HepG2 (cell line): ENCODE data around the gene GBGT1. TPM values are rescaled to one million over a fixed set of nuclear protein-coding genes. Genes with fewer than 3 reads are reported as not detected.

Source experiments
- ATAC-seq: fragments of 200-7000 bp; cut with Tn5 transposase; 3 replicates; pipeline ENCODE4 v1.9.1; 2020; ENCODE audit warnings: mild to moderate bottlenecking, moderate library complexity
- BruUV-seq: library from RNA; stranded (reverse); fragments of 400-500 nt; replicated peaks from 2 replicates; lab custom pipeline; 2021; lab: Mats Ljungman, UMichigan
- CTCF ChIA-PET: fragments of 300-600 bp; formaldehyde crosslinking; extraction: SDS; loops from one replicate; lab custom pipeline; 2021; ENCODE audit warnings: low total read pairs, inconsistent platforms, low intra/inter-chr PET ratio; lab: Yijun Ruan, JAX
- POLR2A ChIA-PET: fragments of 350-600 bp; sonication (Branson Sonifier 250); formaldehyde crosslinking; loops from one replicate; lab custom pipeline; 2020; ENCODE audit warnings: antibody characterized with exemption, inconsistent platforms; lab: Yijun Ruan, JAX
- DNase-seq: peaks from one replicate; pipeline ENCODE4 v3.0.0-alpha.2; 2015; ENCODE audit warnings: low spot score
- FAIRE-seq: peaks from 3 replicates; lab custom pipeline; 2011; peaks lifted over from hg19 to GRCh38; lab: Jason Lieb, UNC
- H2AFZ ChIP-seq: one replicate; pipeline ENCODE4 v1.6.1; 2011; ENCODE audit warnings: low read length, inconsistent platforms
- H3K27ac ChIP-seq: fragments of 300-600 bp; 3 replicates; pipeline ENCODE4 v1.8.0; 2011; ENCODE audit warnings: mixed run types, mild to moderate bottlenecking, mixed read lengths, low read length, inconsistent platforms; ENCODE audit not compliant: insufficient read depth; ENCODE audit errors: extremely low read length
- H3K27me3 ChIP-seq, 2 experiments: fragments of 200-600 bp in 1 of 2; 2 replicates in 1 of 2; 3 replicates in 1 of 2; pipeline versions ENCODE4 v1.6.0 to v1.8.0; 2011; ENCODE audit warnings: low read length in 2 of 2, mild to moderate bottlenecking in 2 of 2, moderate library complexity in 2 of 2, inconsistent platforms in 1 of 2; ENCODE audit not compliant: insufficient read depth in 2 of 2, control insufficient read depth in 1 of 2
- H3K36me3 ChIP-seq, 2 experiments: fragments of 200-600 bp in 1 of 2; replicated peaks in 1 of 2; 2 replicates in 1 of 2; 3 replicates in 1 of 2; pipeline versions ENCODE4 v1.5.1 to v1.8.0; 2011; ENCODE audit warnings: low read length in 2 of 2, inconsistent platforms in 1 of 2; ENCODE audit not compliant: insufficient read depth in 2 of 2, control insufficient read depth in 1 of 2
- H3K4me1 ChIP-seq: 2 replicates; pipeline ENCODE4 v1.5.1; 2012; ENCODE audit warnings: low read length, inconsistent platforms; ENCODE audit not compliant: insufficient read depth
- H3K4me2 ChIP-seq: 2 replicates; pipeline ENCODE4 v1.6.0; 2011; ENCODE audit warnings: low read depth, low read length, inconsistent platforms
- H3K4me3 ChIP-seq, 3 experiments: fragments of 200-600 bp in 1 of 3; sonication (generic), shearing (Covaris generic) in 1 of 3; replicated peaks in 1 of 3; 2 replicates each; pipeline ENCODE4 v1.5.1; 2011 to 2016; ENCODE audit warnings: low read length in 3 of 3, inconsistent platforms in 2 of 3, low read depth in 2 of 3, mild to moderate bottlenecking in 2 of 3, control low read depth in 1 of 3, mixed read lengths in 1 of 3; ENCODE audit not compliant: insufficient read depth in 1 of 3
- H3K79me2 ChIP-seq: one replicate; pipeline ENCODE4 v1.6.1; 2011; ENCODE audit warnings: low read length, inconsistent platforms; ENCODE audit not compliant: insufficient read depth
- H3K9ac ChIP-seq: 2 replicates; pipeline ENCODE4 v1.6.0; 2011; ENCODE audit warnings: mild to moderate bottlenecking, low read depth, low read length, inconsistent platforms; ENCODE audit not compliant: insufficient read depth
- H3K9me3 ChIP-seq: 2 replicates; pipeline ENCODE4 v1.5.1; 2012; ENCODE audit warnings: mild to moderate bottlenecking, low read length
- H4K20me1 ChIP-seq: 2 replicates; pipeline ENCODE4 v1.6.0; 2011; ENCODE audit warnings: inconsistent platforms, mild to moderate bottlenecking, low read length, moderate library complexity; ENCODE audit not compliant: insufficient read depth
- ARNT ChIP-seq: fragments of 450-650 bp; IDR thresholded peaks from 2 replicates; pipeline ENCODE4 v1.6.1; 2017
- ATF7 ChIP-seq, 2 experiments: fragments of 450-650 bp in 1 of 2; sonication (generic) in 1 of 2; formaldehyde crosslinking in 1 of 2; IDR thresholded peaks; 2 replicates each; pipeline versions ENCODE4 v1.4.0 to v1.6.1; 2016 to 2020; ENCODE audit warnings: antibody characterized with exemption in 1 of 2, mild to moderate bottlenecking in 1 of 2, missing genetic modification reagents in 1 of 2
- DPF2 ChIP-seq: sonication (generic); formaldehyde crosslinking; IDR thresholded peaks from 2 replicates; pipeline ENCODE4 v1.4.0; 2020; ENCODE audit warnings: mild to moderate bottlenecking, low read depth, missing genetic modification reagents, borderline replicate concordance
- ELF3 ChIP-seq: IDR thresholded peaks from 2 replicates; pipeline ENCODE4 v1.6.1; 2016; ENCODE audit warnings: missing genetic modification reagents, missing compliant biosample characterization
- GPN1 ChIP-seq: sonication (generic); formaldehyde crosslinking; IDR thresholded peaks from 2 replicates; pipeline ENCODE4 v1.5.1; 2020; ENCODE audit warnings: missing genetic modification reagents, borderline replicate concordance
- HNF4G ChIP-seq, 2 experiments: sonication (generic) in 1 of 2; formaldehyde crosslinking in 1 of 2; IDR thresholded peaks; 2 replicates each; pipeline versions ENCODE4 v1.4.0 to v1.6.1; 2011 to 2020; ENCODE audit warnings: borderline replicate concordance in 2 of 2, low read depth in 2 of 2, mild to moderate bottlenecking in 2 of 2, low read length in 1 of 2, missing genetic modification reagents in 1 of 2, moderate library complexity in 1 of 2
- HNRNPK ChIP-seq: fragments of 200-400 bp; formaldehyde crosslinking; IDR thresholded peaks from 2 replicates; pipeline ENCODE4 v1.6.1; 2018; ENCODE audit warnings: low read length, low read depth, moderate library complexity, mild to moderate bottlenecking; ENCODE audit not compliant: poor library complexity, severe bottlenecking
- MTF1 ChIP-seq: sonication (generic); formaldehyde crosslinking; IDR thresholded peaks from 2 replicates; pipeline ENCODE4 v1.5.0; 2020; ENCODE audit warnings: missing genetic modification reagents
- NR2F1 ChIP-seq, 2 experiments: fragments of 450-650 bp in 1 of 2; formaldehyde crosslinking in 1 of 2; IDR thresholded peaks; 2 replicates each; pipeline versions ENCODE4 v1.5.0 to v1.6.1; 2016 to 2020; ENCODE audit warnings: mild to moderate bottlenecking in 1 of 2, missing compliant biosample characterization in 1 of 2, missing genetic modification reagents in 1 of 2, moderate library complexity in 1 of 2
- PAF1 ChIP-seq: IDR thresholded peaks from 2 replicates; pipeline ENCODE4 v1.6.1; 2016; ENCODE audit warnings: missing genetic modification reagents, missing compliant biosample characterization
- PHF5A ChIP-seq: IDR thresholded peaks from one replicate; pipeline ENCODE4 v1.6.1; 2018; ENCODE audit warnings: low read depth, missing genetic modification reagents; ENCODE audit not compliant: unreplicated experiment
- SRSF9 ChIP-seq: fragments of 200-400 bp; formaldehyde crosslinking; IDR thresholded peaks from 2 replicates; pipeline ENCODE4 v1.6.1; 2018; ENCODE audit warnings: borderline replicate concordance, mild to moderate bottlenecking, low read depth, low read length; ENCODE audit not compliant: insufficient read depth, poor library complexity, severe bottlenecking
- TCF7L2 ChIP-seq: IDR thresholded peaks from 2 replicates; pipeline ENCODE4 v1.6.1; 2011; ENCODE audit warnings: mild to moderate bottlenecking, low read depth, low read length, moderate library complexity
- TFDP2 ChIP-seq: sonication (generic); formaldehyde crosslinking; IDR thresholded peaks from 2 replicates; pipeline ENCODE4 v1.4.0; 2020; ENCODE audit warnings: missing genetic modification reagents
- ZNF557 ChIP-seq: sonication (generic); formaldehyde crosslinking; IDR thresholded peaks from 2 replicates; pipeline ENCODE4 v1.4.0; 2020; ENCODE audit warnings: missing genetic modification reagents
- ZNF646 ChIP-seq: sonication (generic); formaldehyde crosslinking; IDR thresholded peaks from 2 replicates; pipeline ENCODE4 v1.9.0; 2021; ENCODE audit warnings: mild to moderate bottlenecking, missing genetic modification reagents
- ZNF672 ChIP-seq: sonication (generic); formaldehyde crosslinking; IDR thresholded peaks from 2 replicates; pipeline ENCODE4 v1.8.1; 2022; ENCODE audit warnings: missing genetic modification reagents
- ZSCAN9 ChIP-seq: IDR thresholded peaks from 2 replicates; pipeline ENCODE4 v1.6.1; 2016; ENCODE audit warnings: borderline replicate concordance
- WGBS: methylation state at CpG from one replicate; pipeline ENCODE4 v1.1.6; 2017; ENCODE audit warnings: low lambda C conversion rate; 5-methylcytosine and 5-hydroxymethylcytosine counted together
- in situ Hi-C: cut with HindIII; loops from 2 replicates; pipeline ENCODE4 v1.10.0; 2017; ENCODE audit warnings: low pct_unique_long_range_greater_than_20kb; ENCODE audit not compliant: extremely low pct_ligation_motif_present
- intact Hi-C: fragments of 100-400 bp; cut with micrococcal nuclease; formaldehyde crosslinking; loops from one replicate; pipeline ENCODE4 v1.10.0; 2022; ENCODE audit not compliant: unreplicated experiment
- polyA plus RNA-seq, 8 experiments: library from polyadenylated mRNA; depleted of rRNA in 3 of 8; stranded (reverse) in 7 of 8; unstranded in 1 of 8; fragments of >200 nt; fragmentation: Illumina TruSeq in 4 of 8; extraction: Trizol in 4 of 8; gene quantifications; 2 replicates each; pipeline versions ENCODE4 v1.2.1 to v1.2.3, GENCODE V29; 2011 to 2016; ENCODE audit warnings: low read depth in 4 of 8, missing spikeins in 1 of 8, mixed read lengths in 1 of 8; ENCODE audit not compliant: insufficient read depth in 1 of 8
- total RNA-seq, 5 experiments: library from RNA; depleted of rRNA; stranded (reverse); fragments of >200 nt; fragmentation: Illumina TruSeq; extraction: Trizol; gene quantifications; 2 replicates each; pipeline ENCODE4 v1.2.3, GENCODE V29; 2016; ENCODE audit warnings: low read depth in 1 of 5

Gene GBGT1
- total and polyA plus RNA-seq, 2 of the 13 experiments (the other 11 are each of a cell fraction or from before 2014, with no cell fraction given), result not detected

DNA sequence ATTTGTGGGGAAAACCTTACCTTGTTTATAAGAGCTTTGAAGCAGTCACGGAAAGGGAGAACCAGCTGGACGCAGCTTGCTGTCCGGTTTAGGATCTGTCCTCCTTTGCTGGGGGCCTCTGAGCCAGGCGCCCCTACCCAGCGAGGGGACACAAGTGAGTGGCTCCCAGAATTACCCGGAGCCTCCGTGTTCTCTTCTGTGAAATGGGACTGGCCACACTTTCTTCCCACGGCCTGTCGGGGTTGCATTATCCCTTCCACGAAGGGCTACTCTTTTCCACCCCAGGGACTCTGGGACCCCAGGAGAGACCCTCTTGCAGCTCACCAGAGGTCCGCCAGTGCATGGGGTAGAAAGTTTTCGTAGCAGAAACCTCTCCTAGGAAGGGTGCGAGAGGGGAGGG, 477 bp upstream of the GBGT1 start:
- BruUV-seq, result no TSS peak
- H3K27ac ChIP-seq, result no peak overlapping the region

More for the DNA sequence above, 477 bp upstream of the GBGT1 start:
- no peak overlapping the region for H2AFZ ChIP-seq
- DNase-seq (no peak), FAIRE-seq (no peak), ATAC-seq (no peak)
- no peak overlapping the region for H3K4me2 ChIP-seq
- no peaks in the 10 kb centered on the region for H3K36me3 ChIP-seq
- no peaks in the 10 kb centered on the region for H3K79me2 ChIP-seq
- H4K20me1 ChIP-seq, result no peaks in the 10 kb centered on the region
- no peaks in the 10 kb centered on the region for H3K4me1 ChIP-seq
- intact Hi-C loops, result no loop called here
- POLR2A ChIA-PET, result no interaction called here
- H3K9me3 ChIP-seq, result no peaks in the 10 kb centered on the region
- TF ChIP-seq ZNF672, result no peak
- TF ChIP-seq ZNF557, result no peak
- TF ChIP-seq ELF3 (CRISPR knock-in tag), result no peak
- no peak for TF ChIP-seq DPF2 (CRISPR knock-in tag)
- TF ChIP-seq ARNT, result no peak
- no peak for TF ChIP-seq ZNF646 (CRISPR knock-in tag)
- TF ChIP-seq TCF7L2, result no peak
- TF ChIP-seq MTF1, result no peak
- no peak for TF ChIP-seq TFDP2 (CRISPR knock-in tag)
- no peak for TF ChIP-seq GPN1
- TF ChIP-seq SRSF9, result no peak
- no peak for TF ChIP-seq PAF1
- no peak for TF ChIP-seq PHF5A (CRISPR knock-in tag)
- no peak for TF ChIP-seq HNF4G (IDR thresholded peaks at IDR 0.05; ENCODE audit: borderline replicate concordance, low read depth, low read length)
- TF ChIP-seq HNF4G (CRISPR knock-in tag; IDR thresholded peaks at IDR 0.05; ENCODE audit: borderline replicate concordance, low read depth), result no peak
- no peak for TF ChIP-seq ZSCAN9
- TF ChIP-seq ATF7 (IDR thresholded peaks at IDR 0.05), result no peak
- no peak for TF ChIP-seq ATF7 (CRISPR knock-in tag; IDR thresholded peaks at IDR 0.05)
- no peak for TF ChIP-seq NR2F1 (CRISPR knock-in tag; IDR thresholded peaks at IDR 0.05)
- no peak for TF ChIP-seq HNRNPK
- in situ Hi-C loops, result no loop called here
- CTCF ChIA-PET, result no interaction called here
- no peak overlapping the region for H3K9ac ChIP-seq
- WGBS, result 77% methylated on average over 13 of the region's 13 CpGs
- peaks cover 0 to 14% of the 10 kb centered on the region in 2 experiments; a peak in 3 of 5 replicates for H3K27me3 ChIP-seq
- H3K4me3 ChIP-seq, result no peak overlapping the region
